HCT116 (cell line): ENCODE measurements around the gene SLC25A21. TPM values are rescaled to one million over a fixed set of nuclear protein-coding genes. Genes with fewer than 3 reads are reported as not detected.

Source experiments
- ATAC-seq: fragments of 200-7000 bp; cut with Tn5 transposase; 2 replicates; pipeline ENCODE4 v1.9.1; 2020; ENCODE audit warnings: mild to moderate bottlenecking, moderate library complexity
- BruUV-seq: library from RNA; stranded (reverse); fragments of 400-500 nt; replicated peaks from 2 replicates; lab custom pipeline; 2021; lab: Mats Ljungman, UMichigan
- CTCF ChIA-PET: fragments of 300-600 bp; sonication (Branson Sonifier 250); formaldehyde crosslinking; loops from one replicate; lab custom pipeline; 2021; ENCODE audit warnings: antibody characterized with exemption; lab: Charles Lee
- POLR2A ChIA-PET: fragments of 300-600, 350-600 bp; sonication (Branson Sonifier 250); formaldehyde crosslinking; loops from one replicate; lab custom pipeline; 2021; ENCODE audit warnings: antibody characterized with exemption; lab: Charles Lee
- RAD21 ChIA-PET, 2 experiments: fragments of 300-600 bp; sonication (Branson Sonifier 250); formaldehyde crosslinking; loops; one replicate each; lab custom pipeline; 2023; ENCODE audit warnings: low total read pairs in 2 of 2; ENCODE audit not compliant: uncharacterized antibody in 2 of 2, unreplicated experiment in 2 of 2, low non-redundant PET in 1 of 2; lab: Charles Lee
- DNase-seq: peaks from one replicate; pipeline ENCODE4 v3.0.0-alpha.2; 2010; ENCODE audit warnings: low read depth, low spot score
- H2AFZ ChIP-seq: fragments of 200-600 bp; shearing (Covaris generic), sonication (generic); 2 replicates; pipeline ENCODE4 v1.6.1; 2017; ENCODE audit warnings: low read depth, mixed run types, mixed read lengths, antibody characterized with exemption, low read length; ENCODE audit not compliant: poor library complexity, severe bottlenecking
- H3K27ac ChIP-seq: 2 replicates; pipeline ENCODE4 v1.5.1; 2012; ENCODE audit warnings: low read depth, low read length
- H3K27me3 ChIP-seq: fragments of 200-600 bp; sonication (generic); 2 replicates; pipeline ENCODE4 v1.6.1; 2016; ENCODE audit warnings: mixed run types, low read length, mixed read lengths; ENCODE audit not compliant: insufficient read depth
- H3K36me3 ChIP-seq, 2 experiments: fragments of 200-500 bp in 1 of 2; fragments of 200-600 bp in 1 of 2; sonication (Bioruptor generic) in 1 of 2; sonication (generic) in 1 of 2; 2 replicates each; pipeline versions ENCODE4 v1.5.1 to v1.6.1; 2014 to 2016; ENCODE audit warnings: low read length in 2 of 2, inconsistent platforms in 1 of 2, mixed read lengths in 1 of 2, mixed run types in 1 of 2; ENCODE audit not compliant: insufficient read depth in 2 of 2, control insufficient read depth in 1 of 2
- H3K4me1 ChIP-seq, 2 experiments: fragments of 200-600 bp in 1 of 2; sonication (generic) in 1 of 2; 2 replicates each; pipeline versions ENCODE4 v1.5.1 to v1.6.1; 2012 to 2017; ENCODE audit warnings: low read length in 2 of 2, inconsistent platforms in 1 of 2, mild to moderate bottlenecking in 1 of 2, mixed read lengths in 1 of 2, mixed run types in 1 of 2, moderate library complexity in 1 of 2; ENCODE audit not compliant: insufficient read depth in 2 of 2, control insufficient read depth in 1 of 2
- H3K4me2 ChIP-seq: fragments of 200-600 bp; sonication (generic); 2 replicates; pipeline ENCODE4 v1.6.1; 2017; ENCODE audit warnings: mixed run types, low read length, mixed read lengths
- H3K4me3 ChIP-seq, 2 experiments: fragments of 200-600 bp in 1 of 2; sonication (generic) in 1 of 2; replicated peaks in 1 of 2; 2 replicates each; pipeline ENCODE4 v1.5.1; 2011 to 2016; ENCODE audit warnings: low read length in 2 of 2, control low read depth in 1 of 2, low read depth in 1 of 2, mild to moderate bottlenecking in 1 of 2, mixed read lengths in 1 of 2, mixed run types in 1 of 2
- H3K79me2 ChIP-seq: fragments of 200-600 bp; sonication (generic); 2 replicates; pipeline ENCODE4 v1.6.1; 2017; ENCODE audit warnings: mild to moderate bottlenecking, mixed run types, low read length, moderate library complexity, mixed read lengths; ENCODE audit not compliant: insufficient read depth
- H3K9ac ChIP-seq: fragments of 200-600 bp; sonication (generic); 2 replicates; pipeline ENCODE4 v1.6.1; 2016; ENCODE audit warnings: low read length, mixed read lengths
- H3K9me2 ChIP-seq: fragments of 200-600 bp; sonication (generic), shearing (Covaris generic); 2 replicates; pipeline ENCODE4 v1.6.1; 2017; ENCODE audit warnings: mixed run types, mild to moderate bottlenecking, moderate library complexity; ENCODE audit not compliant: insufficient read depth
- H3K9me3 ChIP-seq, 2 experiments: fragments of 200-500 bp in 1 of 2; fragments of 200-600 bp in 1 of 2; sonication (Bioruptor generic) in 1 of 2; sonication (generic) in 1 of 2; 2 replicates each; pipeline ENCODE4 v1.6.1; 2014 to 2017; ENCODE audit warnings: low read length in 2 of 2, mixed read lengths in 2 of 2, inconsistent platforms in 1 of 2, low read depth in 1 of 2, mild to moderate bottlenecking in 1 of 2, mixed run types in 1 of 2, moderate library complexity in 1 of 2; ENCODE audit not compliant: control insufficient read depth in 1 of 2, insufficient read depth in 1 of 2
- H4K20me1 ChIP-seq: fragments of 200-600 bp; sonication (generic), shearing (Covaris generic); 2 replicates; pipeline ENCODE4 v1.6.1; 2017; ENCODE audit warnings: mixed run types, mild to moderate bottlenecking, moderate library complexity; ENCODE audit not compliant: insufficient read depth
- ATF3 ChIP-seq: IDR thresholded peaks from 2 replicates; pipeline ENCODE4 v1.6.1; 2012
- CBX3 ChIP-seq: IDR thresholded peaks from 2 replicates; pipeline ENCODE4 v1.6.1; 2012; ENCODE audit warnings: low read depth
- ELF1 ChIP-seq: IDR thresholded peaks from 2 replicates; pipeline ENCODE4 v1.6.1; 2012; ENCODE audit warnings: low read depth, borderline replicate concordance
- EZH2phosphoT487 ChIP-seq: fragments of 200-600 bp; IDR thresholded peaks from 2 replicates; pipeline ENCODE4 v1.6.1; 2018; ENCODE audit warnings: antibody characterized with exemption, borderline replicate concordance
- REST ChIP-seq: IDR thresholded peaks from 2 replicates; pipeline ENCODE4 v1.6.1; 2012; ENCODE audit warnings: low read depth
- SRF ChIP-seq: IDR thresholded peaks from 2 replicates; pipeline ENCODE4 v1.6.1; 2012; ENCODE audit warnings: low read depth
- TCF7L2 ChIP-seq: IDR thresholded peaks from 2 replicates; pipeline ENCODE4 v1.7.0; 2011; ENCODE audit warnings: borderline replicate concordance, inconsistent platforms; ENCODE audit not compliant: insufficient read depth, insufficient read length; ENCODE audit errors: extremely low read depth
- ZBTB33 ChIP-seq: IDR thresholded peaks from 2 replicates; pipeline ENCODE4 v1.6.1; 2011; ENCODE audit warnings: mild to moderate bottlenecking, low read length, moderate library complexity; ENCODE audit not compliant: insufficient replicate concordance; ENCODE audit errors: extremely low read depth
- ZFX ChIP-seq: fragments of 450-650 bp; IDR thresholded peaks from 2 replicates; pipeline ENCODE4 v1.6.1; 2017
- intact Hi-C: fragments of 100-400 bp; cut with micrococcal nuclease; formaldehyde crosslinking; loops from 2 replicates; pipeline ENCODE4 v1.10.0; 2022
- total RNA-seq: library from RNA; stranded (reverse); gene quantifications from one replicate; pipeline ENCODE4 v1.2.1, GENCODE V29; 2021; ENCODE audit not compliant: unreplicated experiment

The SLC25A21 gene
- total RNA-seq, 1 experiment from 2014 or later = 3.5 TPM

GRCh38 chr14:36810209-36810608, 362.2 kb downstream of the SLC25A21 start:
- Histone ChIP-seq H3K4me3 (no peak overlapping the region), H3K4me1 (no peaks in the 10 kb centered on the region), H4K20me1 (no peaks in the 10 kb centered on the region), H3K9ac (no peak overlapping the region), H3K9me3 (no peaks in the 10 kb centered on the region), H3K9me2 (no peaks in the 10 kb centered on the region), H3K36me3 (no peaks in the 10 kb centered on the region), H3K79me2 (no peaks in the 10 kb centered on the region), H3K27me3 (no peaks in the 10 kb centered on the region), H3K27ac (no peak overlapping the region), H3K4me2 (no peak overlapping the region), H2AFZ (no peak overlapping the region)
- intact Hi-C loops = no loop called here
- DNase-seq (no peak), ATAC-seq (no peak)
- ChIA-PET POLR2A (no interaction called here), CTCF (no interaction called here), RAD21 (no interaction called here)
- TF ChIP-seq ELF1 (no peak), REST (no peak), ATF3 (no peak), TCF7L2 (no peak), ZFX (no peak), SRF (no peak), EZH2phosphoT487 (no peak), CBX3 (no peak), ZBTB33 (no peak)
- no TSS peak for BruUV-seq
